Kidney (tissue), 14 donors: ENCODE data around the gene KCNJ16. TPM values are rescaled to one million over a fixed set of nuclear protein-coding genes. Genes with fewer than 3 reads are reported as not detected.

Experiments
- DNase-seq, 5 donors: peaks; one replicate each; pipeline ENCODE4 v3.0.0-alpha.2; 2013 to 2020
- FAIRE-seq: peaks from 2 replicates; lab custom pipeline; 2012; peaks lifted over from hg19 to GRCh38; lab: Jason Lieb, UNC
- H3K27ac ChIP-seq, 2 donors: one replicate each; pipeline ENCODE4 v1.7.0; 2013; ENCODE audit warnings: low read depth in 2 of 2, low read length in 2 of 2, inconsistent platforms in 1 of 2
- H3K27me3 ChIP-seq: one replicate; pipeline ENCODE4 v1.7.1; 2013; ENCODE audit warnings: low read length, inconsistent platforms; ENCODE audit not compliant: control insufficient read depth, insufficient read depth
- H3K36me3 ChIP-seq, 3 donors: one replicate each; pipeline versions ENCODE4 v1.7.0 to v1.7.1; 2013; ENCODE audit warnings: low read length in 3 of 3, control low read depth in 1 of 3, inconsistent platforms in 1 of 3; ENCODE audit not compliant: insufficient read depth in 3 of 3, control insufficient read depth in 2 of 3
- H3K4me1 ChIP-seq, 3 donors: one replicate each; pipeline versions ENCODE4 v1.7.0 to v1.7.1; 2013; ENCODE audit warnings: low read length in 3 of 3, inconsistent platforms in 1 of 3, low read depth in 1 of 3; ENCODE audit not compliant: control insufficient read depth in 2 of 3, insufficient read depth in 2 of 3
- H3K4me3 ChIP-seq, 3 donors: one replicate each; pipeline versions ENCODE4 v1.7.0 to v1.8.1; 2013; ENCODE audit warnings: low read length in 3 of 3, control low read depth in 1 of 3, inconsistent platforms in 1 of 3
- H3K9ac ChIP-seq, 3 donors: one replicate each; pipeline versions ENCODE4 v1.7.0 to v1.7.1; 2013; ENCODE audit warnings: low read length in 3 of 3, control low read depth in 1 of 3, inconsistent platforms in 1 of 3
- H3K9me3 ChIP-seq, 3 donors: one replicate each; pipeline versions ENCODE4 v1.7.0 to v1.7.1; 2013; ENCODE audit warnings: low read length in 3 of 3, control low read depth in 1 of 3, inconsistent platforms in 1 of 3; ENCODE audit not compliant: control insufficient read depth in 2 of 3, insufficient read depth in 1 of 3
- CTCF ChIP-seq: IDR thresholded peaks from 3 replicates; pipeline ENCODE4 v1.5.1; 2012; ENCODE audit warnings: mild to moderate bottlenecking, moderate library complexity, borderline replicate concordance; ENCODE audit not compliant: insufficient read depth; ENCODE audit errors: extremely low read depth
- intact Hi-C: fragments of 100-400 bp; cut with DNase I; formaldehyde crosslinking; loops from one replicate; pipeline ENCODE4 v1.11.1; 2022
- polyA plus RNA-seq: library from polyadenylated mRNA; stranded (reverse); fragments of 350-450 nt; fragmentation: Illumina TruSeq; extraction: RNeasy Lipid Tissue Mini Kit (QIAGEN cat#74804); gene quantifications from one replicate; pipeline ENCODE4 v1.2.3, GENCODE V29; 2014; ENCODE audit warnings: low read depth, low replicate concordance; ENCODE audit not compliant: insufficient read depth
- total RNA-seq: library from RNA; stranded (reverse); fragmentation: NEBNext Ultra II Directional; extraction: Animal tissue kit (Norgen Biotek cat#: 25700); gene quantifications from one replicate; pipeline ENCODE4 v1.2.1, GENCODE V29; 2021
- donor health status: control.
- donor health status: control.
- donor health status: control.
- donor health status: control.
- donor health status: control.
- donor health status: DM: yes; HTN: yes; CAD: no.
- donor health status: Normal renal cell carcinoma (clear cell type).

KCNJ16 gene
- total and polyA plus RNA-seq, 2 donors from 2014 or later, result 163 to 281 TPM

DNA sequence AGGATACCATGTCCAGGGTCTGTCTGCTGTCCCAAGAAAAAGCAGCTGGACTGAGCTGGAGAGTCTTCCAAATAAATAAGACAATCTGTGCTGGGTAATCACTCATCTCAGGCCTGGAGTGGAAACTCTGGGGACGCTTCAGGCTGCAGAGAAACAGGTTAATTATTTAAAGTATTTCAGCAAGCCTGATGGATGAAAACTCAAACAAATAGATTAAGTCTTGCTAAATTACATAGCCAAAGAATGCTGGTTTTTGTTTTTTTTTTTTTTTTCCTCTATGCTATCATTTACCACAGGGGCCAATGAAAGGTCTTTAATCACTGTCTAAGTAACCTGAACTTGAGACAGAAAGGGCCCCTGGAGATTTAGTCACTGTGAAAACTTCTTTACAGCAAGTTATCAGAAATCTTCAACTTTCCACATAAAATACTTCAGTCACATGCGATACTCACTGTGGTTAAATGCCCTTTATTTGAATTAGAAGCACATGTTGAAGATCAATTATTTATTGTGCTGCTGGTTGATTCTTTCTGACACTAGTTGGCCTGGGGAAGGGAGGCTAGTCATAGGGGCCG, 63.4 kb downstream of the KCNJ16 start:
- peaks cover 0 to 4% (median 0%) of the 10 kb centered on the region in 3 donors for H3K36me3 ChIP-seq
- H3K27ac ChIP-seq, result peak overlapping the region in 1 of 2 donors; percentile 61
- no peak for FAIRE-seq
- DNase-seq, result peak in 3 of 5 donors; percentile 15 to 49 (median 37)
- H3K9ac ChIP-seq, result no peak overlapping the region
- H3K27me3 ChIP-seq, result no peaks in the 10 kb centered on the region
- no peaks in the 10 kb centered on the region for H3K9me3 ChIP-seq
- intact Hi-C loops, result no loop called here
- no peak for TF ChIP-seq CTCF
- no peak overlapping the region for H3K4me3 ChIP-seq
- H3K4me1 ChIP-seq, result peaks cover 3 to 11% (median 4%) of the 10 kb centered on the region in 3 donors

- FAIRE-seq (no peak), DNase-seq (no peak)
- H3K9ac ChIP-seq, result no peak overlapping the region
- H3K27ac ChIP-seq, result no peak overlapping the region
- H3K4me1 ChIP-seq, result peaks cover 3 to 11% (median 4%) of the 10 kb centered on the region in 3 donors
- H3K36me3 ChIP-seq, result no peaks in the 10 kb centered on the region
- no peaks in the 10 kb centered on the region for H3K27me3 ChIP-seq
- no peaks in the 10 kb centered on the region for H3K9me3 ChIP-seq
- no peak overlapping the region for H3K4me3 ChIP-seq
- intact Hi-C loops, result no loop called here
- TF ChIP-seq CTCF, result no peak
Observed at GRCh38 chr17:70139449-70139993, 64.5 kb downstream of the KCNJ16 start.

DNA sequence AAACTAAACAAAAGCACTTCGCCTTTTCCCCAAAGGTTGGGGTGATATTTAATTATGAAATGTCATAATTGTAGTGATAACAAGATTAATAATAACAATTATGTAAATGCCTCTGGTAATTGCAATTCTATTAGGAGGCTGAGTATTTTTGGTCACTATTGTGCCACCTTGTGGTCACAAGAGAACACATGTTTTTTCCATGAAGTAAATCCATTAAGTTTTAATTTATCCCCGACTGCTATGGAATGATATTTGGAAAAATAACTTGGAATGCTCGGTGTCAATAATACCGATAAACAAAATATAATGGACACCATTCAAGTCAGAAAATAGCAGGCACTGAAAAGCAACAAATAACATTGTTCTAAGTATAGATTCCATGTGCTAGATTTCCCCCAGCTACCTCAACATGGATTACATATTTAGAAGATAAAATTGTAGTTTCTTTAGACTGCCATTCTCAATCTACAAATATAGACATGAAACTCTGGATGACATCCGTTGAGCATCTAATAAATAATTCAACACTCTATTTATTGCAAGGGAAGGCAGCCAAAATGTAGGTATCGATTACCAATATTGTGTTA, 69.3 kb downstream of the KCNJ16 start:
- peak in 2 of 5 donors; percentile 16 to 50 for DNase-seq
- H3K36me3 ChIP-seq, result no peaks in the 10 kb centered on the region

More for the DNA sequence above, 69.3 kb downstream of the KCNJ16 start:
- Histone ChIP-seq H3K4me1 (no peaks in the 10 kb centered on the region), H3K9ac (no peak overlapping the region), H3K9me3 (no peaks in the 10 kb centered on the region), H3K4me3 (no peak overlapping the region), H3K27me3 (no peaks in the 10 kb centered on the region), H3K27ac (no peak overlapping the region)
- TF ChIP-seq CTCF, result peak; percentile 70
- intact Hi-C loops, result no loop called here
- FAIRE-seq, result peak; percentile 90
